ENCODE results near the gene CYP17A1.

Gene CYP17A1, protein sequence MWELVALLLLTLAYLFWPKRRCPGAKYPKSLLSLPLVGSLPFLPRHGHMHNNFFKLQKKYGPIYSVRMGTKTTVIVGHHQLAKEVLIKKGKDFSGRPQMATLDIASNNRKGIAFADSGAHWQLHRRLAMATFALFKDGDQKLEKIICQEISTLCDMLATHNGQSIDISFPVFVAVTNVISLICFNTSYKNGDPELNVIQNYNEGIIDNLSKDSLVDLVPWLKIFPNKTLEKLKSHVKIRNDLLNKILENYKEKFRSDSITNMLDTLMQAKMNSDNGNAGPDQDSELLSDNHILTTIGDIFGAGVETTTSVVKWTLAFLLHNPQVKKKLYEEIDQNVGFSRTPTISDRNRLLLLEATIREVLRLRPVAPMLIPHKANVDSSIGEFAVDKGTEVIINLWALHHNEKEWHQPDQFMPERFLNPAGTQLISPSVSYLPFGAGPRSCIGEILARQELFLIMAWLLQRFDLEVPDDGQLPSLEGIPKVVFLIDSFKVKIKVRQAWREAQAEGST

DNA sequence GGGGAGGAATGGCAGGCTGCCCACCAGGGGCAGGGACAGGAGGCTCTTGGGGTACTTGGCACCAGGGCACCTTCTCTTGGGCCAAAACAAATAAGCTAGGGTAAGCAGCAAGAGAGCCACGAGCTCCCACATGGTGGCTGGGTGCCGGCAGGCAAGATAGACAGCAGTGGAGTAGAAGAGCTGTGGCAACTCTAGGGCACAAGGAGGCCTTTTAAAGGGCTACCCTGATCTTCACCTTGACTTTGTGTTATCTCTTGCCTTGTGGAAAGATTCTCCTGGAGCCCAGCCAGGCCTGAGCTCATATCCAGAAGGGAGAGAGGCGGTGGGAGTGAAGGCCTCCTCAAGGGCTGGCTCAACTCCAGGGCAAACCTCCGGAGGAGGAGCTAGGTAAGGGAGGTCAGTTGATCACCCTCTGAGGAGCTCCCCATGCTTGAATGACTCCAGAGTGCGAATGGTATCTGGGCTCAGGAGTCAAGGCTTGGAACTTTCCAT lies at the start of gene CYP17A1:
CYP17A1 (minus strand) TSS at position 184 of the 492 bp plus-strand sequence; CDS start at position 132, 52 bp downstream.
- no peak for DNase-seq

DNA sequence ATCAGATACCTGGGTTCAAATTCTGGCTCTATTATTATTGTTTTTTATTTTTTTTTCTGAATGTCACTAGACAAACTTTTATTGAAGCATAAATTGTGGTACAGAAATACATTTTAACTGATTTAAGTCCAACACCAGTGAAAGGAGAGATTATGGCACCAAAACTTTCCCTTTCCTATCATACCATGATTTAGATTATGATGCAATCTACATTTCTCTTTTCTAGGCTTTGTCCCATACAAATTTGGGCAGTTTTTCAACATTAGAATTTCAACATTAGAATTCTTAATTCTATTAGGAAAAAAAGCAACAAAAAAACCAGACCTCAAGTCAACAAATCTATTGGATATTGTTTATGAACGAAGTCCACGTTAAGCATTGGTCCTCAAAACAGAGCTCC lies 43.0 kb upstream of the CYP17A1 start:
- Mint-ChIP-seq H3K9me3 (no peaks in the 10 kb centered on the region), H3K4me1 (no peaks in the 10 kb centered on the region), H3K36me3 (ENCODE audit: low read depth) (peaks cover 31% of the 10 kb centered on the region), H3K27ac (no peak overlapping the region), H3K27me3 (ENCODE audit: low read depth, poor library complexity) (no peaks in the 10 kb centered on the region), H3K4me3 (no peak overlapping the region)
- DNase-seq = no peak
- TF ChIP-seq, protein P1, sequence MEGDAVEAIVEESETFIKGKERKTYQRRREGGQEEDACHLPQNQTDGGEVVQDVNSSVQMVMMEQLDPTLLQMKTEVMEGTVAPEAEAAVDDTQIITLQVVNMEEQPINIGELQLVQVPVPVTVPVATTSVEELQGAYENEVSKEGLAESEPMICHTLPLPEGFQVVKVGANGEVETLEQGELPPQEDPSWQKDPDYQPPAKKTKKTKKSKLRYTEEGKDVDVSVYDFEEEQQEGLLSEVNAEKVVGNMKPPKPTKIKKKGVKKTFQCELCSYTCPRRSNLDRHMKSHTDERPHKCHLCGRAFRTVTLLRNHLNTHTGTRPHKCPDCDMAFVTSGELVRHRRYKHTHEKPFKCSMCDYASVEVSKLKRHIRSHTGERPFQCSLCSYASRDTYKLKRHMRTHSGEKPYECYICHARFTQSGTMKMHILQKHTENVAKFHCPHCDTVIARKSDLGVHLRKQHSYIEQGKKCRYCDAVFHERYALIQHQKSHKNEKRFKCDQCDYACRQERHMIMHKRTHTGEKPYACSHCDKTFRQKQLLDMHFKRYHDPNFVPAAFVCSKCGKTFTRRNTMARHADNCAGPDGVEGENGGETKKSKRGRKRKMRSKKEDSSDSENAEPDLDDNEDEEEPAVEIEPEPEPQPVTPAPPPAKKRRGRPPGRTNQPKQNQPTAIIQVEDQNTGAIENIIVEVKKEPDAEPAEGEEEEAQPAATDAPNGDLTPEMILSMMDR (IDR thresholded peaks at IDR 0.05) = no peak

More for the DNA sequence above, at the start of gene CYP17A1:
- peaks cover 31% of the 10 kb centered on the region for H3K27me3 Mint-ChIP-seq (ENCODE audit: low read depth, poor library complexity)
- H3K36me3 Mint-ChIP-seq (ENCODE audit: low read depth) = no peaks in the 10 kb centered on the region
- no peak within 1 kb of the TSS for H3K27ac Mint-ChIP-seq
- TF ChIP-seq, protein P1 (IDR thresholded peaks at IDR 0.05) = no peak
- H3K9me3 Mint-ChIP-seq = peaks cover 31% of the 10 kb centered on the region
- H3K4me3 Mint-ChIP-seq = no peak within 1 kb of the TSS
- H3K4me1 Mint-ChIP-seq = no peaks in the 10 kb centered on the region

DNA sequence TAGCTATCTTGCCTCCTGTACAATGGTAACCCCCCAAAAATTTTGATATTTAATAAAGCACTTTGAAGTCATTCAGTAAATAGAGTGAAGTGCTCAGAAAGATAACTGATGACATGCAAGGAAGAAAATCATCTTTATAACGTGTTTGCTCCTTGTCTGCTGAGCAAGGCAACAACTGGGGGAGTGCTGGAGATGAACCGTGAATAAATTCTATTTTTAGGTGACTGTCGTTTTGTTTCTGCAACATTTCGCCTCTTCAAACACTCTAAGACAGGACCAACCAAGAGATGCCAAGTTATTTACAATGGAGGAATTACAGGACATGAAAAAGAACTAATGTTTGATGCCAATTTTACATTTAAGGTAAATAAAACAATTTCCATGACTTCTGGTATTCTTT lies 41.4 kb upstream of the CYP17A1 start:
- no peak overlapping the region for H3K4me3 Mint-ChIP-seq
- H3K27me3 Mint-ChIP-seq (ENCODE audit: low read depth, poor library complexity) = no peaks in the 10 kb centered on the region
- H3K4me1 Mint-ChIP-seq = no peaks in the 10 kb centered on the region
- H3K36me3 Mint-ChIP-seq (ENCODE audit: low read depth) = peaks cover 32% of the 10 kb centered on the region
- no peaks in the 10 kb centered on the region for H3K9me3 Mint-ChIP-seq
- DNase-seq = no peak
- TF ChIP-seq, protein P1 (IDR thresholded peaks at IDR 0.05) = no peak
- H3K27ac Mint-ChIP-seq = no peak overlapping the region

DNA sequence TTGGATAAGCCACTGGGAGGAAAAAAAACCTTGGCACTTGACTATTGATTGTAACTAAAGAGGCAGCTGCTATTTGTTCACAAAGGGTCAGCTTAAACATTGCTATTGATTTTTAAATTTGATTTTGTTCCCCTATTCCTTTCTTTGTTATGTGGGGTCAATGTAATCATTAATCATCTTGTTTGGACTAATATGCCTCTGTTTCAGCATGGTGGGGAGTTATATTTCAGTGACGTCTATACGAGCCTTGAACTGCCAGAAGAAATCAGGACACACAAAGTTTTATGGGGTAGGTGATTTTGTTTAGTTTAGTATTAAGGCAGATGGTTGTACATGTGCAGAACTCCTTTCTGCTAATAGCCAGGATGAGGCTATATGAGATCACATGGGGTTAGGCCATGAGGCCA lies 39.5 kb upstream of the CYP17A1 start:
- TF ChIP-seq, protein P1 (IDR thresholded peaks at IDR 0.05) = no peak
- Mint-ChIP-seq H3K36me3 (ENCODE audit: low read depth) (peaks cover 41% of the 10 kb centered on the region), H3K27ac (no peak overlapping the region), H3K27me3 (ENCODE audit: low read depth, poor library complexity) (no peaks in the 10 kb centered on the region), H3K4me3 (no peak overlapping the region), H3K9me3 (no peaks in the 10 kb centered on the region), H3K4me1 (no peaks in the 10 kb centered on the region)
- DNase-seq = no peak

DNA sequence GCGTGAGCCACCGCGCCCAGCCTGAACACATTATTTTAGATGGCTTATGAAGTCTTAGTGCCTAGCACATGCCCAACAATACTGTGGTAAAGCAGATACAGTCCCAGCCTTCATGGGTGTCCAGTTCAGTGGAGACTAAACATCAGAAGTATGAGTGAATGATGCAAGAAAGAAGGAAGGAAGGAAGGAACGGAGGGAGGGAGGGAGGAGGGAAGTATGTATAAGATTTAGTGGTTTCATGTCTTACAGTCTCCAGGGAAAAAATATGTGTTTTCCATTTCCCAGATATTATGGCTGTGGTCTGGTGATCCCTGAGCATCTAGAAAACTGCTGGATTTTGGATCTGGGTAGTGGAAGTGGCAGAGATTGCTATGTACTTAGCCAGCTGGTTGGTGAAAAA lies 35.0 kb upstream of the CYP17A1 start:
- no peak overlapping the region for H3K27ac Mint-ChIP-seq
- H3K9me3 Mint-ChIP-seq = no peaks in the 10 kb centered on the region
- peaks cover 4% of the 10 kb centered on the region for H3K27me3 Mint-ChIP-seq (ENCODE audit: low read depth, poor library complexity)
- H3K36me3 Mint-ChIP-seq (ENCODE audit: low read depth) = peaks cover 22% of the 10 kb centered on the region
- H3K4me1 Mint-ChIP-seq = peaks cover 21% of the 10 kb centered on the region
- H3K4me3 Mint-ChIP-seq = no peak overlapping the region
- DNase-seq = no peak
- TF ChIP-seq, protein P1 (IDR thresholded peaks at IDR 0.05) = no peak
